DMS153 treated with DMSO at 0.1 percent for 48 hours (cell line): ENCODE data around the gene RUFY2.
"Not testable (repeated sequence)": the region's sequence is repeated elsewhere in the genome, so short reads cannot be mapped to it uniquely, and the experiment has no call there.

Source experiments
- DNase-seq: peaks from one replicate; lab custom pipeline; 2025; ENCODE audit not compliant: unreplicated experiment; lab: John Stamatoyannopoulos, UW

The RUFY2 gene

GRCh38 chr10:68406815-68407548 is at the start of gene RUFY2:
RUFY2 (minus strand) TSS chr10:68407277; CDS start chr10:68407189, 88 bp downstream.
- peak; percentile 62 for DNase-seq

- DNase-seq, result not testable (repeated sequence)
Observed at GRCh38 chr10:68449698-68450097, 42.6 kb upstream of the RUFY2 start.

- no peak for DNase-seq
Observed at GRCh38 chr10:68446179-68446578, 39.1 kb upstream of the RUFY2 start.

- DNase-seq, result no peak
Observed at GRCh38 chr10:68442971-68443370, 35.9 kb upstream of the RUFY2 start.

- no peak for DNase-seq
Observed at GRCh38 chr10:68440898-68441297, 33.8 kb upstream of the RUFY2 start.

GRCh38 chr10:68435803-68436202 is 28.7 kb upstream of the RUFY2 start:
- DNase-seq, result no peak

- no peak for DNase-seq
Observed at GRCh38 chr10:68434657-68435056, 27.6 kb upstream of the RUFY2 start.

- no peak for DNase-seq
Observed at GRCh38 chr10:68428396-68429104, 21.5 kb upstream of the RUFY2 start.

- DNase-seq, result no peak
Observed at GRCh38 chr10:68424454-68425014, 17.5 kb upstream of the RUFY2 start.

- DNase-seq, result no peak
Observed at GRCh38 chr10:68423522-68423921, 16.4 kb upstream of the RUFY2 start.

- DNase-seq, result no peak
Observed at GRCh38 chr10:68419376-68419775, 12.3 kb upstream of the RUFY2 start.

- DNase-seq, result no peak
Observed at GRCh38 chr10:68408898-68409518, 1.9 kb upstream of the RUFY2 start.

- DNase-seq, result no peak
Observed at GRCh38 chr10:68406111-68406814, 814 bp downstream of the RUFY2 start.

- DNase-seq, result no peak
Observed at GRCh38 chr10:68403701-68404100, 3.4 kb downstream of the RUFY2 start.

- DNase-seq, result no peak
Observed at GRCh38 chr10:68402276-68402675, 4.8 kb downstream of the RUFY2 start.

- DNase-seq, result no peak
Observed at GRCh38 chr10:68397005-68397404, 10.1 kb downstream of the RUFY2 start.

- DNase-seq, result no peak
Observed at GRCh38 chr10:68385740-68386139, 21.3 kb downstream of the RUFY2 start.

GRCh38 chr10:68371604-68372003 is 35.5 kb downstream of the RUFY2 start:
- DNase-seq, result no peak

GRCh38 chr10:68367121-68367520 is 40.0 kb downstream of the RUFY2 start:
- no peak for DNase-seq

GRCh38 chr10:68366600-68366999 is 40.5 kb downstream of the RUFY2 start:
- no peak for DNase-seq

- DNase-seq, result no peak
Observed at GRCh38 chr10:68365611-68366010, 41.5 kb downstream of the RUFY2 start.
